B cell (primary cell): Measurements from ENCODE around the gene PPP1R14C.

Source experiments
- CTCF ChIP-seq: fragments of 200-600 bp; IDR thresholded peaks from one replicate; pipeline ENCODE4 v1.8.0; 2022; ENCODE audit warnings: antibody characterized with exemption, mild to moderate bottlenecking
- EZH2 ChIP-seq: IDR thresholded peaks from 2 replicates; pipeline ENCODE4 v1.6.1; 2012; ENCODE audit warnings: borderline replicate concordance, low read depth, mild to moderate bottlenecking, moderate library complexity, low read length; ENCODE audit not compliant: insufficient read depth, poor library complexity, severe bottlenecking

GRCh38 chr6:150169181-150169580, 26.3 kb downstream of the PPP1R14C start:
- no peak for TF ChIP-seq CTCF
- TF ChIP-seq EZH2: no peak
